Measurements from ENCODE around the gene ZFP90.
"Not testable (repeated sequence)": the region's sequence is repeated elsewhere in the genome, so short reads cannot be mapped to it uniquely, and the experiment has no call there.

ZFP90 gene

GRCh38 chr16:68519225-68519745, 19.8 kb upstream of the ZFP90 start:
- DNase-seq, result no peak

DNA sequence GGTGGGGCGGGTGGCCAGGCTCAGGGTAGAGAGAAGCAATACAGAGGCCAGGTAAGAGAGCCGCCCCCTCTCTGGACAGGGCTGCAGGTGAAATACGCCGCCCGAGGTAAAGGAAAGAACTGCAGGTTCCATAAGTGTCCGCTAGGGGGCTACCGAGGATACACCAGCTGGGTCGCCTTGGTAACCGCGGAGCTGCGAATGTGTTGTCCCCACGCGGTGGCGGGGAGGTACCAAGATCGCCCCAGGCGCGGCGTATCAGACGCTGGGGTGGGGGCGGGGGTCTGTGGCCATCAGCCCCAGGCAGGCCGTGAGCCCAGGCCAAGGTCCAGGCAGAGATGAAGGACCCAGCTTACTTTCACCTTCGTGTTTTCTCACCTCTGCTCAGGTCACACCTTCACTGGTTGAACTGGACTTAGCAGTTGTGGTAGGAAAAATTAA, 18.4 kb upstream of the ZFP90 start:
- peak; percentile 89 for DNase-seq

DNA sequence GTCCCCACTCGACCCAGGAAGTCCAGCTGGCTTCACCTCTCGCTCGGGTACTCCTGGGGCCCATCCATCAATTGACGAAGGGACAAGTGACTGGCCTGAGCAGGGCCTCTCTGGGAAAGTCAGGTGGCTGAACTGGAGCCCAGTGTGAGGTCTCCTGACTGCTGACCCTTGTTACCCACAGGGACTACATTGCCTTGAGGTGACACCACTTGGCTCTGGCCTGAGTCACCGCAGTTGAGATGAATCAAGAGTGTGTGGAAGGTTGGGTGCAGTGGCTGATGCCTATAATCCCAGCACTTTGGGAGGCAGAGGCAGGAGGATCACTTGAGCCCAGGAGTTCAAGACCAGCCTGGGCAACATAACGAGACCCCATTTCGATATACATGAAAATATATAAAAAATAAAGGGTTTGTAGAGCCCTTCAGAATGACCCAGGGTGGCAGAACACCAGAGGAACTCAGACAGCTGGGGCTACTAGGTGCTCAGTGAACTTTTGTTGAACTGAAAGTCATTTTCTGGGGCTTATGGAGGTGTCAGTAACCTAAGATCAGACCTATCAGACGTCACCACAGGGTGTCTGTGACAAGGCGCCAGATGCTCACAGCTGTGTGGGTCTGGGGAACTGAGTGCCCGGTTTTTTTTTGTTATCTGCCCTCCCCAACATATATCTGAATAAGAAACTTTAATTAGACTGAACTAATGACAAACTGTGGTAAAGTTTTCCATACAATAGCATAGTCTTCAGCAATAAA, 14.8 kb upstream of the ZFP90 start:
- no peak for DNase-seq

DNA sequence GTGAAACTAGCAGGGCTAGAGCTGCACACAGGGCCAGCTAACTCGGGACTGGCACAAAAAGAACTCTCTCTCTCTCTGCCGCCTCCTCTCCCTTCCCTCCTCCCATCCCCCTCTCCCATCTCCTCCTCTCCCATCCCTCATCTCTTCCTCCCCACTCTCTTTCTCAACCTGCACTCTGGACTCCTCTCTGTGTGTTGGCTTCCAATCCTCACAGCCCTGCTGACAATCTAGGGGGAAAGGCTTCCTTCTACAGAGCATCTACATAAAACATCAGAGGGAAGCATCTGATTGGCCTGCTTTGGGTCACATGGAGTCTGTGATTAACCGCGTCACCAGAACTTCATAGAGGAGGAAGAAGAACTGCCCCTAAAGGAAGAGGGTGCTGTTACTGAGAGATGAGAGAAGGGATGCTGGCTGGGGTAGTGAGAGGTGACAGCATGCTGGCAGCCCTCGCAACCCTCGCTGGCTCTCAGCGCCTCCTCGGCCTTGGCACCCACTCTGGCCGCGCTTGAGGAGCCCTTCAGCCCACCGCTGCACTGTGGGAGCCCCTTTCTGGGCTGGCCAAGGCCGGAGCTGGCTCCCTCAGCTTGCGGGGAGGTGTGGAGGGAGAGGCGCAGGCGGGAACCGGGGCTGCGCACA, 12.8 kb upstream of the ZFP90 start:
- DNase-seq, result no peak

DNA sequence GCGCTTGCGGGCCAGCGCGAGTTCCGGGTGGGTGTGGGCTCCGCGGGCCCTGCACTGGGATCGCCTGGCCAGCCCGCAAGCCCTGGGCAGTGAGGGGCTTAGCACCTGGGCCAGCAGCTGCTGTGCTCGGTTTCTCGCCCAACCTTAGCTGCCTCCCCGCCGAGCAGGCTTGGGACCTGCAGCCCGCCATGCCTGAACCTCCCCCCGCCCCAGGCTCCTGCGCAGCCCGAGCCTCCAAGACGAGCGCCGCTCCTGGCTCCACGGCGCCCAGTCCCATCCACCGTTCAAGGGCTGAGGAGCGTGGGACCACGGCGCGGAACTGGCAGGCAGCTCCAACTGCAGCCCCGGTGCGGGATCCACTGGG, 12.3 kb upstream of the ZFP90 start:
- DNase-seq, result no peak

DNA sequence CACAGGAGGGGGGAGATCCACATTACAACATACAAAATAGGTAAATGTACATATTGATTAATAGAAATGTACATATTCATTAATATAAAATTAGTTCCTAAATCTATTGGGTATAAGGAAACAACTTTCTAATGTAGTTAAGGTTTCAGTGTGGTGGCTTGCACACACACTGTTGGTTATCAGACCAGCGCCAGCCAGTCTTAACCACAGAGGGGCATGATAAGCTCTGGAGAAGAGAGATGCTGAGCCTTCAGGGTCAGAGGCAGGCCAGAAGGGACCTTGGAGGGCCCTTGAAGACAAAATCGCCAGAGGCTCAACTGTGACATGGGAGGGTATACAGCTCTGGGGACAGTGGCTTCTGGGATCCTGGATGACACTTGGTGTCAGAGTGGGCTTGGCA, 10.9 kb upstream of the ZFP90 start:
- no peak for DNase-seq

- DNase-seq, result peak; percentile 82
Measured at GRCh38 chr16:68528686-68529379, 10.3 kb upstream of the ZFP90 start.

DNA sequence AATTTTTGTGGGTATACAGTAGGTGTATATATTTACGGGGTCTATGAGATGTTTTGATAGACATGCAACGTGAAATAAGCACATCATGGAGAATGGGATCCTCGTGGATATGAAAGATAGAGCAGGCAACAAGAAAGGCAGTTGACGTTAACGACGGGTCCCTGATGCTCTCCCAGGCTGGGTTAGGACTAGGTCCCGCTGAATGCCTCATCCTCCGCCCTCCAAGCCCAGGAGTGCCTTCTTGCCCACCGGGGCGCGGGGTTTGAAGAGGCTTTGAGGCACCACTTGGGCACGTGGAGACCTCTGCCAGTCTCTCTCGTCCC, 9.5 kb upstream of the ZFP90 start:
- no peak for DNase-seq

- peak; percentile 91 for DNase-seq
Measured at GRCh38 chr16:68529931-68530701, 9.0 kb upstream of the ZFP90 start.

- DNase-seq, result no peak
Measured at GRCh38 chr16:68533937-68534336, 5.2 kb upstream of the ZFP90 start.

- no peak for DNase-seq
Measured at GRCh38 chr16:68535331-68535730, 3.8 kb upstream of the ZFP90 start.

DNA sequence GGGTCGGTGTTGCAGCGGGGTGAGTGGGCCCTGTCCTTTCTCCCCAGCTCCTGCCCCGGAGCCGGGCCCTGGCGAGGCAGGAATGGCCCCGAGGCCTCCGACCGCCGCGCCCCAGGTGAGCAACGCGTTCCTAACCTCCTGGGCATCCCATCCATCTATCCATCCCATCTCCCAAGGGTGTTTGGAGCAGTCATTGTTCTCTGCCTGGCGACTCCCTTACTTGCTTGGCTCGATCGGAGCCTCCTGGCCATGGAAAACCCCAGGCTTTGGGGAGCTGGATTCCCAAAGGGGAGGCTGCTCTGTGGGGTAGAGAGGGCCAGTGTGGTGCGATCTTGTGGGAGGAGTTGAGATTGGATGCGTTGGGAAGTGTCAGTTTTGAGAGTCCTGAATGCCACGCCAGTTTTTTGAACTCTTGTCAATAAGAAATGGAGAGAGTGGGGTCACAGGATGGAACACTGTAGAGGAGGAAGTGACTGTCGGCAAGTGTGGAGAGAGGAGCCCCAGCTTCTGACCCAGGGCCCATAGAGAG, 684 bp downstream of the ZFP90 start:
- no peak for DNase-seq

GRCh38 chr16:68548947-68549346, 9.9 kb downstream of the ZFP90 start:
- no peak for DNase-seq

DNA sequence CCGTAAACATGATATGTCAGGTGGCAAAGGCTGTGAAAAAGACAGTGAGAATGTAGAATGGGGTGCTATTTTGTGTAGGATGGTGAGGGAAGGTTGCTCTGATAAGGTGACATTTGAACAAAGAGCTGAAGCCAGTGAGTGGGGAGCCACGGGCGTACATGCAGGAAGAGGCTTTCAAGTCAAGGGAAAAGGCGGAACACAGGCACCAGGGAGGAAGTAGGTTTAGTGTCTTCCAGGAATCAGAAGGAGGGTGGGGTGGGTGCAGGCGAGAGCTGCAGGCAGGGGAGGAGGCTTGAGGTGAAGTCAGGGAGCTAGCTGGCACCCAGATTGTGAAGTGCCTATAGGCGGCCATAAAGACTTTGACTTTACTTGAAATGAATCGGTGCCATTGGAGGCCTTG, 14.1 kb downstream of the ZFP90 start:
- DNase-seq, result no peak

DNA sequence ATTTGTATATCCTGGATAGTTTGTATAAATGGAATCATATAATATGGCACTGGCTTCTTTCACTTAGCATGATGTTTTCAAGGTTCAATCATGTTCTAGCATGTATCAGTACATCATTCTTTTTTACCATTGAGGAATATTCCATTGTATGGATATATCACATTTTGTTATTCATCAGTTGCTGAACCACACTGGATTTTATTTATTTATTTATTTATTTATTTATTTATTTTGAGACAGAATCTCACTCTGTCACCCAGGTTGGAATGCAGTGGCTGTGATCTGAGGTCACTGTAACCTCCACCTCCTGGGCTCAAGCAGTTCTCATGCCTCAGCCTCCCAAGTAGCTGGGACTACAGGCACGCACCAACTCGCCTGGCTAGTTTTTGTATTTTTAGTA, 21.2 kb downstream of the ZFP90 start:
- not testable (repeated sequence) for DNase-seq

DNA sequence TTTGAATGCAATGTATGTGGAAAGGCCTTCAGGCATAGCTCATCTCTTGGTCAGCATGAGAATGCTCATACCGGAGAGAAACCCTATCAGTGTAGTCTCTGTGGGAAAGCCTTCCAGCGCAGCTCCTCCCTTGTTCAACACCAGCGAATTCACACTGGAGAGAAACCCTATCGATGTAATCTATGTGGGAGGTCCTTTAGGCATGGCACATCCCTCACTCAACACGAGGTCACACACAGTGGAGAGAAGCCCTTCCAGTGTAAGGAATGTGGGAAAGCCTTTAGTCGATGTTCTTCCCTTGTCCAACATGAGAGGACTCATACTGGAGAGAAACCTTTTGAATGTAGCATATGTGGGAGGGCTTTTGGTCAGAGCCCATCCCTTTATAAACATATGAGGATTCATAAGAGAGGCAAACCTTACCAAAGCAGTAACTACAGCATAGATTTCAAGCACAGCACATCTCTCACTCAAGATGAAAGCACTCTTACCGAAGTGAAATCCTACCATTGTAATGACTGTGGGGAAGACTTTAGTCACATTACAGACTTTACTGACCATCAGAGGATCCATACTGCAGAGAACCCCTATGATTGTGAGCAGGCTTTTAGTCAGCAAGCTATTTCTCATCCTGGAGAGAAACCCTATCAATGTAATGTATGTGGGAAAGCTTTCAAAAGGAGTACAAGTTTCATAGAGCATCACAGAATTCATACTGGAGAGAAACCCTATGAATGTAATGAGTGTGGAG, 24.7 kb downstream of the ZFP90 start:
- no peak for DNase-seq

DNA sequence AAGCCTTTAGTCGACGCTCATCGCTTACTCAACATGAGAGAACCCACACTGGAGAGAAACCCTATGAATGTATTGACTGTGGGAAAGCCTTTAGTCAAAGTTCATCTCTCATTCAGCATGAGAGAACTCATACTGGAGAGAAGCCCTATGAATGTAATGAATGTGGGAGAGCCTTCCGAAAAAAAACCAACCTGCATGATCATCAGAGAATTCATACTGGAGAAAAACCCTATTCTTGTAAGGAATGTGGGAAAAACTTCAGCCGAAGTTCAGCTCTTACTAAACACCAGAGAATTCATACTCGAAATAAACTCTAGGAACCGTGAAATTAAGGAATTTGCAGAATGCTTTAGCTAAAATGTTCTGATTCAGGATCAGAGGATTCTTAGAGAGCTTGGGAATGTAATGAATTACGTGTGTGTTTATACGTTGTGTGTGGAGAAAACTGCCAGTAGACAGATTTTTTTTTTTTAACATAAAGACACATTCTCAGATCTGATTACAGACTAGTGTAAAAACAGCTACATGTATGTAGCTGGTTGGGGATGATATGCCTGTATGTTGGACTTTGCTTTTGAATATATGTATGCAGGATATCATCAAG, 25.4 kb downstream of the ZFP90 start:
- DNase-seq, result no peak

DNA sequence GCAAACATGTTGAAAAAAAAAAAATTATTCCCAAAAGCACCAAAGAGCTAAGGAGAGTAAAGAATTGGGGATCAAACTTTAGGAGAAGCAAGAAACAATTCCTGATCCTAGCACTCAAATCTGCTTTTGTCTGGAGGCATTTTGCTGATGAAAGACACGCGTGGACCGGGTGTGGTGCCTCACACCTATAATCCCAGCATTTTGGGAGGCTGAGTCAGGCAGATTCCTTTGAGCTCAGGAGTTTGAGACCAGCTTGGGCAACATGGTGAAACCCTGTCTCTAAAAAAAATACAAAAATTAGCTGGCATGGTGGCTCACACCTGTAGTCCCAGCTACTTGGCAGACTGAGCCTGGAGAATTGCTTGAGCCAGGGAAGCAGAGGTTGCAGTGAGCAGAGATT, 35.4 kb downstream of the ZFP90 start:
- no peak for DNase-seq

DNA sequence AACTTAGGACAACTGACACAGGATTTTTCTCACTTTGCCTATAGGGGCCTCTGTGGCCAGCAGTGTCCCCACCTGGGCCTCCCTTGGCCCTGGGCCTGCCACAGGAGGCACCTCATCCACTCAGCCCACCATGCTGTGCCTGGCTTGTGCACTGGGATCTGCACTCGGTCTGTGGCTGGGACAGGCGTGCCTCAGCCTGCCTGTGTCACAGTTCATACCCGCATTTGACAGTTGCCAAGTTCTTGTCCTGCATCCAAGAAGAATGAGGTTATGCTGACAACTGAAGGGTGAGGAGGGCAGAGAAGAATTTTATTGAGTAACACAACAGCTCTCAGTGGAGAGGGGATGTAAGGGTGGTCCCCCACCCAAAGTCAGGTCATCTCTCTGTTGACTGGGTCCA, 36.0 kb downstream of the ZFP90 start:
- DNase-seq, result no peak

DNA sequence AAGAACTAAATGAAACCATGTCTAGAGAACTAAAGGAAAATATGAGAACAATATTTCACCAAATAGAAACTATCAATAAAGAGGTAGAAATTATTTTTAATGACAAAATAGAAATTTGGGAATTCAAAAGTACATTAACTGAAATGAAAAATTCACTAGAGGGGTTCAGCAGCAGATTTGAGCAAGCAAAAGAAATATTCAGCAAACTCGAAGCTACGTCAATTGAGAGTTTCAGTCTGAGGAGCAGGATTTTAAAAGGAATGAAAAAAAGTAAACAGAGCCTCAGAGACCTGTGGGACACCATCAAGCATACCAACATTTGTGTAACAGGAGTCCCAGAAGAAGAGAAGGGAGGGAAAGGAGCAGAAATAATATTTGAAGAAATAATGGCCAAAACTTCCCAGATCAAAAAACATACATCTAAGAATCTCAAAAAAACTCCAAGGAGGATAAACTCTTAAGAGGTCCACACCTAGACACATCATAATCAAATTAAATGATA, 38.3 kb downstream of the ZFP90 start:
- DNase-seq, result no peak

- peak; percentile 72 for DNase-seq
Measured at GRCh38 chr16:68590201-68590994, 51.3 kb downstream of the ZFP90 start.

Data from NCI-H1092 (cell line).